ENCODE results near the gene SANBR.
"Not testable (repeated sequence)": the region's sequence is repeated elsewhere in the genome, so short reads cannot be mapped to it uniquely, and the experiment has no call there.

The SANBR gene

DNA sequence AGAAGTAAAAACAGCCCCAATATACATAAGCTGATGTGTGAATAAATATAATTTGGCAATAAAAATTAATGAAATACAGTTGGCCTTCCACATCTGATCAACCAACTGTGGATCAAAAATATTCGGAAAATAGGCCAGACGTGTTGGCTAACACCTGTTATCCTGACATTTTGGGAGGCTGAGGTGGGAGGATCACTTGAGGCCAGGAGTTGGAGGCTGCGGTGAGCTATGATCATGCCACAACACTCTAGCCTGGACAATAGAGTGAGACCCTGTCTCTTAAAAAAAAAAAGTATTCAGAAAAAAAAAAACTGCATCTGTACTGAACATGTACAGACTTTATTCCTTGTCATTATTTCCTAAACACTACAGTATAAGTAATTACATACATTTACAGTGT, 36.1 kb upstream of the SANBR start:
- Histone ChIP-seq H3K4me3 (ENCODE audit: insufficient read depth, low read depth, low read length, poor library complexity, severe bottlenecking) (no peak overlapping the region), H3K36me3 (ENCODE audit: control insufficient read depth, insufficient read depth, low read length) (peaks cover 24% of the 10 kb centered on the region), H3K27ac (ENCODE audit: insufficient read depth, low read length, poor library complexity, severe bottlenecking) (no peak overlapping the region), H3K27me3 (replicated peaks; ENCODE audit: control insufficient read depth, insufficient read depth, low read length, poor library complexity, severe bottlenecking) (no peaks in the 10 kb centered on the region), H3K4me1 (ENCODE audit: control insufficient read depth, insufficient read depth, low read length, poor library complexity, severe bottlenecking) (no peaks in the 10 kb centered on the region), H3K9me3 (ENCODE audit: control insufficient read depth, low read length) (no peaks in the 10 kb centered on the region)
- no peak for DNase-seq

DNA sequence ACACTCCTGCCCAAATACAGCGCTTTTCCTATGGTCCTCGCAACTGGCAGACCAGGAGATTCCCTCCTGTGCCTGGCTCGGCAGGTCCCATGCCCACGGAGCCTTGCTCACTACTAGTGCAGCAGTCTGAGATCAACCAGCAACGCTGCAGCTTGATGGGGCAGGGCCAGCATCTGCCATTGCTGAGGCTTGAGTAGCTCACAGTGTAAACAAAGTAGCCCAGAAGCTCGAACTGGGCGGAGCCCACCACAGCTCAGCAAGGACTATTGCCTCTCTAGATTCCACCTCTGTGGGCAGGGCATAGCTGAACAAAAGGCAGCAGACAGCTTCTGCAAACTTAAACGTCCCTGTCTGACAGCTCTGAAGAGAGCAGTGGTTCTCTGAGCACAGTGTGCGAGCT, 31.1 kb upstream of the SANBR start:
- not testable (repeated sequence) for H3K4me3 ChIP-seq (ENCODE audit: insufficient read depth, low read depth, low read length, poor library complexity, severe bottlenecking); H3K4me1 ChIP-seq (ENCODE audit: control insufficient read depth, insufficient read depth, low read length, poor library complexity, severe bottlenecking); H3K27me3 ChIP-seq (replicated peaks; ENCODE audit: control insufficient read depth, insufficient read depth, low read length, poor library complexity, severe bottlenecking); H3K9me3 ChIP-seq (ENCODE audit: control insufficient read depth, low read length); DNase-seq; H3K27ac ChIP-seq (ENCODE audit: insufficient read depth, low read length, poor library complexity, severe bottlenecking)
- peaks cover 31% of the 10 kb centered on the region for H3K36me3 ChIP-seq (ENCODE audit: control insufficient read depth, insufficient read depth, low read length)

DNA sequence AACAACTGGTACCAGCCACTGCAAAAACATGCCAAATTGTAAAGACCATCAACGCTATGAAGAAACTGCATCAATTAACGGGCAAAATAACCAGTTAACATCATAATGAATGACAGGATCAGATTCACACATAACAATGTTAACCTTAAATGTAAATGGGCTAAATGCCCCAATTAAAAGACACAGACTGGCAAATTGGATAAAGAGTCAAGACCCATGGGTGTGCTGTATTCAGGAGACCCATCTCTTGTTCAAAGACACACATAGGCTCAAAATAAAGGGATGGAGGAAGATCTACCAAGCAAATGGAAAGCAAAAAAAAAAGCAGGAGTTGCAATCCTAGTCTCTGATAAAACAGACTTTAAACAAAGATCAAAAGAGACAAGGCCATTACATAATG, 29.0 kb upstream of the SANBR start:
- peaks cover 25% of the 10 kb centered on the region for H3K36me3 ChIP-seq (ENCODE audit: control insufficient read depth, insufficient read depth, low read length)
- not testable (repeated sequence) for H3K4me3 ChIP-seq (ENCODE audit: insufficient read depth, low read depth, low read length, poor library complexity, severe bottlenecking); H3K4me1 ChIP-seq (ENCODE audit: control insufficient read depth, insufficient read depth, low read length, poor library complexity, severe bottlenecking); H3K27ac ChIP-seq (ENCODE audit: insufficient read depth, low read length, poor library complexity, severe bottlenecking); H3K27me3 ChIP-seq (replicated peaks; ENCODE audit: control insufficient read depth, insufficient read depth, low read length, poor library complexity, severe bottlenecking); DNase-seq; H3K9me3 ChIP-seq (ENCODE audit: control insufficient read depth, low read length)

DNA sequence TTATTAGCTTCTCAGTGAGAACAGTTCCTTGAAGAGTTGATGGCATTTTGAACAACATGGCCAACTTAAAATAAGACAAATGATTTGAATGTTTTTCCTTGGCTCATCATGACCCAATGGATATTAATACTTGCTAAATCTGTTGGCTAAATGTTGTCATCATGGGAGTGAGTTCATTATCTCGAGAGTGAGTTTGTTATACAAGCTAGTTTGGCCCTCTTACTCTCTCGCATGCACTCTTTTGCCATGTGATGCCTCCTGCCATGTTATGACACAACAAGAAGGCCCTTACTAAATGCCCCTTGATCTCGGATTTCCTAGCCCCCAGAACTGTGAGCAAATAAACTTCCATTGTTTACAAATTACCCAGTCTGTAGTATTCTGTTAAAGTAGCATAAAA, 22.9 kb upstream of the SANBR start:
- Histone ChIP-seq H3K4me3 (ENCODE audit: insufficient read depth, low read depth, low read length, poor library complexity, severe bottlenecking) (no peak overlapping the region), H3K27ac (ENCODE audit: insufficient read depth, low read length, poor library complexity, severe bottlenecking) (no peak overlapping the region), H3K9me3 (ENCODE audit: control insufficient read depth, low read length) (no peaks in the 10 kb centered on the region), H3K27me3 (replicated peaks; ENCODE audit: control insufficient read depth, insufficient read depth, low read length, poor library complexity, severe bottlenecking) (no peaks in the 10 kb centered on the region), H3K4me1 (ENCODE audit: control insufficient read depth, insufficient read depth, low read length, poor library complexity, severe bottlenecking) (no peaks in the 10 kb centered on the region), H3K36me3 (ENCODE audit: control insufficient read depth, insufficient read depth, low read length) (peaks cover 25% of the 10 kb centered on the region)
- DNase-seq, result no peak

DNA sequence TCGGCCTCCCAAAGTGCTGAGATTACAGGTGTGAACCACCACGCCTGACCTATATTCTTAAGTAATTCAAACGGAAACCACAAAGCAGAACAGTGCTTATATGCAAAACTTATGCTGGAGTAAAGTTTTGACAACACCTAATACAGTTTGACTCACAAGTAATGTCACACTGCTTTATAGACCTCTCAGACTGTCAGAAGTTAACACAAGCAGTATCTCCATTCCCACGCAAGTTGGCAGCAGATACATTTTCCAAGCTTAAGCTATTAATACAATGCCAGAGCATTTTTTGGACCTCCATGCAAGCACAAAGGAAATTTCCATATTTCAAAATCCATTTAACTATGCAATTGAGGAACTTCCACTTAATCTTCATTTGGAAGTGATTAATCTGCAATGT, 21.0 kb upstream of the SANBR start:
- no peak overlapping the region for H3K4me3 ChIP-seq (ENCODE audit: insufficient read depth, low read depth, low read length, poor library complexity, severe bottlenecking)
- H3K27me3 ChIP-seq (replicated peaks; ENCODE audit: control insufficient read depth, insufficient read depth, low read length, poor library complexity, severe bottlenecking), result no peaks in the 10 kb centered on the region
- no peaks in the 10 kb centered on the region for H3K4me1 ChIP-seq (ENCODE audit: control insufficient read depth, insufficient read depth, low read length, poor library complexity, severe bottlenecking)
- peaks cover 38% of the 10 kb centered on the region for H3K36me3 ChIP-seq (ENCODE audit: control insufficient read depth, insufficient read depth, low read length)
- no peak overlapping the region for H3K27ac ChIP-seq (ENCODE audit: insufficient read depth, low read length, poor library complexity, severe bottlenecking)
- no peaks in the 10 kb centered on the region for H3K9me3 ChIP-seq (ENCODE audit: control insufficient read depth, low read length)
- no peak for DNase-seq

DNA sequence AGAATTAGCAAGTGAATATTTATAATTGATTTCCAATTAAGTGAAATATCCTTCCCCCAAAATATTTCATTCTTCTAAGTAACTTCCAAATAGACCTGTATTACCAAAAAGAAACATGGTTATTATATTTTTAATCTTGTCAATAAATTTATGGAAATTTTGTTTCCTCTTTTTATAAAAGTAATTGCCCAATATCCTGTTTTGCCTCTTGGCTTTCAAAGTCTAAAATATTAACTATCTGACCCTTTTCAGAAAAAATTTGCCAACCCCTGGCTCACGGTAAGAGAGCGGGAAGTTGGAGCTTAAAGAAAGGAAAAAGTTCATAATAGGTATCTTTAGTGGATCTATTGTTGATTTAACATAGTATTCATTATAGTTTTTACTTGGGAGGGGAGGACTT, 20.4 kb upstream of the SANBR start:
- no peak for DNase-seq
- H3K27ac ChIP-seq (ENCODE audit: insufficient read depth, low read length, poor library complexity, severe bottlenecking), result no peak overlapping the region

DNA sequence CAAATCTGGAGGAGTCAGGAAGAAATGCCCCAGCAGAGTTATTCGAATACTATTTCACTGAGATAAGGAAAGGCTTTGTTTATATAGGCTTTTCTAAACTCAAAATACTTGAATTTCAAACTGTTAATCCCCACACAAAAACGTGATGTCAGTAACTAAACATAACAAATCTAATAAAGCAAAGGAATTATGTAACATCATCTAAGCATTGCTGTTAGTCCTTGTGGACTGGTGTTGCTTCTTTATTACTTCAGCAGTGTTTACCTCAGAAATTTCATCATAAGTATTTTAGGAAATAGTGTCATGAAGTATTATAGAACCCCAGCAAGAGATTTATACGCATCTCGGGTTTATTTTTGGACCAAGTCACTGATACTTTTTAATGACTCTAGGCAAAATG, 19.7 kb upstream of the SANBR start:
- Histone ChIP-seq H3K36me3 (ENCODE audit: control insufficient read depth, insufficient read depth, low read length) (peaks cover 46% of the 10 kb centered on the region), H3K27me3 (replicated peaks; ENCODE audit: control insufficient read depth, insufficient read depth, low read length, poor library complexity, severe bottlenecking) (no peaks in the 10 kb centered on the region), H3K4me3 (ENCODE audit: insufficient read depth, low read depth, low read length, poor library complexity, severe bottlenecking) (no peak overlapping the region), H3K27ac (ENCODE audit: insufficient read depth, low read length, poor library complexity, severe bottlenecking) (no peak overlapping the region), H3K4me1 (ENCODE audit: control insufficient read depth, insufficient read depth, low read length, poor library complexity, severe bottlenecking) (no peaks in the 10 kb centered on the region), H3K9me3 (ENCODE audit: control insufficient read depth, low read length) (no peaks in the 10 kb centered on the region)
- no peak for DNase-seq

More for the DNA sequence above, 20.4 kb upstream of the SANBR start:
- Histone ChIP-seq H3K4me3 (ENCODE audit: insufficient read depth, low read depth, low read length, poor library complexity, severe bottlenecking) (no peak overlapping the region), H3K27me3 (replicated peaks; ENCODE audit: control insufficient read depth, insufficient read depth, low read length, poor library complexity, severe bottlenecking) (no peaks in the 10 kb centered on the region), H3K4me1 (ENCODE audit: control insufficient read depth, insufficient read depth, low read length, poor library complexity, severe bottlenecking) (no peaks in the 10 kb centered on the region), H3K36me3 (ENCODE audit: control insufficient read depth, insufficient read depth, low read length) (peaks cover 39% of the 10 kb centered on the region), H3K9me3 (ENCODE audit: control insufficient read depth, low read length) (no peaks in the 10 kb centered on the region)

DNA sequence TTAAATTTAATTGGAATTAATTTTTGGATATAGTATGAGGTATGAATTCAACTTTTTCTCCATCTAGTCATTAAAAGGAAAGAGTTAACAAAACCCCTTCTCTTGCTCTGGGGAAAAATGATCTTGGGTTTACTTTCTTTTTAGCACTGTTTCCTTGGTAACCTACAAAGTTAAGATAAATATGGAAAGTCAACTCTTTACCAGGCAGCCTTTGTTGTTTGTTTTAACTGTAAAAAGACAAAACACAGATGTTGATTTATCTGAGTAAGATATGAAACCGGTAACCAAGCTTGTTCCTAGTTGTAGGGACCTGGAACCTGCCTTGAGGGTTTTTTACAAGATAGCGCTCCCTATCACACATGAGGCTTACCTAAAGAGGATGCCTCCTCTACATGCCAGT, 10.1 kb upstream of the SANBR start:
- H3K27ac ChIP-seq (ENCODE audit: insufficient read depth, low read length, poor library complexity, severe bottlenecking), result no peak overlapping the region
- H3K27me3 ChIP-seq (replicated peaks; ENCODE audit: control insufficient read depth, insufficient read depth, low read length, poor library complexity, severe bottlenecking), result no peaks in the 10 kb centered on the region
- H3K4me3 ChIP-seq (ENCODE audit: insufficient read depth, low read depth, low read length, poor library complexity, severe bottlenecking), result no peak overlapping the region
- H3K36me3 ChIP-seq (ENCODE audit: control insufficient read depth, insufficient read depth, low read length), result peaks cover 7% of the 10 kb centered on the region
- H3K9me3 ChIP-seq (ENCODE audit: control insufficient read depth, low read length), result no peaks in the 10 kb centered on the region
- DNase-seq, result no peak
- no peaks in the 10 kb centered on the region for H3K4me1 ChIP-seq (ENCODE audit: control insufficient read depth, insufficient read depth, low read length, poor library complexity, severe bottlenecking)

DNA sequence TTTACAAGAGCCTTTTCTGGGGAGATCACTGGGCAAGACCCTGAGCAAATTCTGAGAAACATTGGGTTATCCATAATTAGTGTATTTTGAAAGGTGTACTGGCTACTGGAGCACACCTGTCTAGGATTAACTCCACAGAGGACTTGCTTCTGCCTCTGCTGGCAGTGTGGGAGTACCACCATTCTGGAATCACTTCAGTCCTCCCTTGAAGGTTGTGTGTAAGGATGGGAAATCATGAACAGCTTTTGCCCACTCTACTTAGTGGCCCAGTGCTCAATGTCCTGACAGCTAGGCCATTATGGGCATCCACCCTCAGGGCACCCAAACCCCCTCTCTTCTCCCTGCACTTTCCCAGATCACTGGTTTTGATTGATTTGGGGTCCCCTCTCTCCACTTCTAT, 8.1 kb upstream of the SANBR start:
- H3K27me3 ChIP-seq (replicated peaks; ENCODE audit: control insufficient read depth, insufficient read depth, low read length, poor library complexity, severe bottlenecking), result no peaks in the 10 kb centered on the region
- H3K4me3 ChIP-seq (ENCODE audit: insufficient read depth, low read depth, low read length, poor library complexity, severe bottlenecking), result no peak overlapping the region
- H3K4me1 ChIP-seq (ENCODE audit: control insufficient read depth, insufficient read depth, low read length, poor library complexity, severe bottlenecking), result no peaks in the 10 kb centered on the region
- H3K9me3 ChIP-seq (ENCODE audit: control insufficient read depth, low read length), result no peaks in the 10 kb centered on the region
- peaks cover 4% of the 10 kb centered on the region for H3K36me3 ChIP-seq (ENCODE audit: control insufficient read depth, insufficient read depth, low read length)
- H3K27ac ChIP-seq (ENCODE audit: insufficient read depth, low read length, poor library complexity, severe bottlenecking), result no peak overlapping the region
- DNase-seq, result no peak

DNA sequence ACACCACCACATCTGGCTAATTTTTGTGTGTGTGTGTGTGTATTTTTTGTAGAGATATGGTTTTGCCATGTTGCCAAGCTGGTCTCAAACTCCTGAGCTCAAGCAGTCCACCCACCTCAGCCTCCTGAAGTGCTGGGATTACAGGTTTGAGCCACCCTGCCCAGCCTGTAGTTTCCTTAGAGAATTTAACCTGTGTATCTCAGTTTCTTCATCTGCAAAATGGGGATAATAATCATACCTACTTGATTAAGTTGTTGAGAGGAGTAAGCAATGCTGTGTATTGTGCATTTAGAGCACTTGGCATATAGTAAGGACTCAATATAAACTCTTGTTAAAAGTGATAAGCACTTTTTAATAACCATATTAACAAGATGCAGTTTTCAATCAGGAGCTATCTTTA, 6.3 kb upstream of the SANBR start:
- no peaks in the 10 kb centered on the region for H3K27me3 ChIP-seq (replicated peaks; ENCODE audit: control insufficient read depth, insufficient read depth, low read length, poor library complexity, severe bottlenecking)
- DNase-seq, result no peak
- H3K36me3 ChIP-seq (ENCODE audit: control insufficient read depth, insufficient read depth, low read length), result peaks cover 4% of the 10 kb centered on the region
- H3K4me3 ChIP-seq (ENCODE audit: insufficient read depth, low read depth, low read length, poor library complexity, severe bottlenecking), result no peak overlapping the region
- no peaks in the 10 kb centered on the region for H3K9me3 ChIP-seq (ENCODE audit: control insufficient read depth, low read length)
- no peaks in the 10 kb centered on the region for H3K4me1 ChIP-seq (ENCODE audit: control insufficient read depth, insufficient read depth, low read length, poor library complexity, severe bottlenecking)
- no peak overlapping the region for H3K27ac ChIP-seq (ENCODE audit: insufficient read depth, low read length, poor library complexity, severe bottlenecking)

DNA sequence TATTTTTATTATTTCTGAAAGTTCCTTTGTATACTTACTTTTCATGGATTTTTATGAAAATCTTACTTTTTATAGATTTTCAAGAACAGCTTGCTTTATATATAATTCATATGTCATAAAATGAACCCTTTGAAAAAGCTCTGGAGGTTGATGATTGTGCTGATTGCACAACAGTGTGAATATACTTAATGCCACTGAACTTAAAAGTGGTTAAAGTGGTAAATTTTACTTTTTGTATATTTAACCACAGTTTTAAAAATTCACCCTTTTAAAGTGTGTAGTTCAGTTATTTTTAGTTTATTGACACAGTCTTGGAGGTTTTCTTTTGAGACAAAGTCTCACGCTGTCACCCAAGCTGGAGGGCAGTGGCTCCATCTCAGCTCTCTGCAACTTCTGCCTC, 8.4 kb downstream of the SANBR start:
- DNase-seq, result no peak
- Histone ChIP-seq H3K36me3 (ENCODE audit: control insufficient read depth, insufficient read depth, low read length) (no peaks in the 10 kb centered on the region), H3K27ac (ENCODE audit: insufficient read depth, low read length, poor library complexity, severe bottlenecking) (no peak overlapping the region), H3K4me1 (ENCODE audit: control insufficient read depth, insufficient read depth, low read length, poor library complexity, severe bottlenecking) (no peaks in the 10 kb centered on the region), H3K4me3 (ENCODE audit: insufficient read depth, low read depth, low read length, poor library complexity, severe bottlenecking) (no peak overlapping the region), H3K27me3 (replicated peaks; ENCODE audit: control insufficient read depth, insufficient read depth, low read length, poor library complexity, severe bottlenecking) (no peaks in the 10 kb centered on the region), H3K9me3 (ENCODE audit: control insufficient read depth, low read length) (no peaks in the 10 kb centered on the region)

Measured in effector memory CD4-positive, alpha-beta T cell (primary cell).